Measurements from ENCODE around the gene INF2. TPM values are rescaled to one million over a fixed set of nuclear protein-coding genes. Genes with fewer than 3 reads are reported as not detected.

The INF2 gene
- total and polyA plus RNA-seq, 9 of the 15 experiments (the other 6 are each of a cell fraction or from before 2014, with no cell fraction given) = 0.56 to 31.3 (median 7.8) TPM

GRCh38 chr14:104725772-104726548 lies 36.5 kb downstream of the INF2 start:
- no peak for DNase-seq (ENCODE audit: extremely low read depth in 1 of 4, low spot score in 3 of 4)
- no peaks in the 10 kb centered on the region for H3K36me3 ChIP-seq (ENCODE audit: control insufficient read depth, insufficient read depth, low read length)
- no peak for FAIRE-seq
- BruUV-seq (replicated peaks) = no TSS peak
- no peak overlapping the region; the same call in 1 of the 2 replicates for H3K4me3 ChIP-seq
- H2AFZ ChIP-seq (ENCODE audit: low read depth, low read length) = no peak overlapping the region
- H3K27ac ChIP-seq (ENCODE audit: extremely low read depth, low read depth, low read length) = no peak overlapping the region
- 0 out of 4 replicates have a peak, but pooled peaks of 1 of the 2 experiments have one; percentile 3 for TF ChIP-seq MAZ (CRISPR knock-in tag; conservative IDR thresholded peaks at IDR 0.05 in 1 of 2, IDR thresholded peaks at IDR 0.05 in 1 of 2)
- no peak for TF ChIP-seq FOXK2 (conservative IDR thresholded peaks at IDR 0.05 in 1 of 2, IDR thresholded peaks at IDR 0.05 in 1 of 2; ENCODE audit: low read depth in 2 of 2)
- no peak for TF ChIP-seq PRPF4 (IDR thresholded peaks at IDR 0.05; ENCODE audit: insufficient read depth, low read depth, low read length, poor library complexity, severe bottlenecking)
- TF ChIP-seq ZNF449 (CRISPR knock-in tag; IDR thresholded peaks at IDR 0.05) = no peak
- TF ChIP-seq, protein P1, sequence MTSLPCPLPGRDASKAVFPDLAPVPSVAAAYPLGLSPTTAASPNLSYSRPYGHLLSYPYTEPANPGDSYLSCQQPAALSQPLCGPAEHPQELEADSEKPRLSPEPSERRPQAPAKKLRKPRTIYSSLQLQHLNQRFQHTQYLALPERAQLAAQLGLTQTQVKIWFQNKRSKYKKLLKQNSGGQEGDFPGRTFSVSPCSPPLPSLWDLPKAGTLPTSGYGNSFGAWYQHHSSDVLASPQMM (CRISPR knock-in tag; IDR thresholded peaks at IDR 0.05) = no peak
- no peak for TF ChIP-seq ZNF253 (CRISPR knock-in tag; conservative IDR thresholded peaks at IDR 0.05)
- TF ChIP-seq KDM5B (IDR thresholded peaks at IDR 0.05; ENCODE audit: insufficient replicate concordance, low read depth, low read length) = no peak
- 0 out of 2 replicates have a peak, but pooled peaks have one; percentile 29 for TF ChIP-seq SP1 (CRISPR knock-in tag; IDR thresholded peaks at IDR 0.05)
- TF ChIP-seq, protein P2, sequence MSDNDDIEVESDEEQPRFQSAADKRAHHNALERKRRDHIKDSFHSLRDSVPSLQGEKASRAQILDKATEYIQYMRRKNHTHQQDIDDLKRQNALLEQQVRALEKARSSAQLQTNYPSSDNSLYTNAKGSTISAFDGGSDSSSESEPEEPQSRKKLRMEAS (CRISPR knock-in tag; IDR thresholded peaks at IDR 0.05) = 0 out of 2 replicates have a peak, but pooled peaks have one; percentile 4
- TF ChIP-seq MIER1 (IDR thresholded peaks at IDR 0.05; ENCODE audit: low read depth) = no peak
- TF ChIP-seq FOS (IDR thresholded peaks at IDR 0.05; ENCODE audit: extremely low read depth, insufficient read length) = no peak
- TF ChIP-seq ZC3H8 (IDR thresholded peaks at IDR 0.05) = no peak
- TF ChIP-seq YY1 (IDR thresholded peaks at IDR 0.05; ENCODE audit: borderline replicate concordance in 1 of 3, control insufficient read depth in 1 of 3, extremely low read depth in 1 of 3, insufficient read depth in 3 of 3, insufficient read length in 1 of 3, insufficient replicate concordance in 2 of 3, low read depth in 1 of 3, low read length in 2 of 3) = no peak
- no peak for TF ChIP-seq E2F3 (CRISPR knock-in tag; IDR thresholded peaks at IDR 0.05)
- 0 out of 6 replicates have a peak, but pooled peaks of 1 of the 3 experiments have one; percentile 1 for TF ChIP-seq CTCF (IDR thresholded peaks at IDR 0.05 in 2 of 3, conservative IDR thresholded peaks at IDR 0.05 in 1 of 3; ENCODE audit: insufficient read depth in 2 of 3, low read depth in 1 of 3, low read length in 3 of 3)
- TF ChIP-seq MCM3 (IDR thresholded peaks at IDR 0.05) = no peak
- POLR2A ChIA-PET = interaction anchor here (0.8 to 1.0 kb wide), 2 partner anchors 20 to 27 kb away, joined by 3 read pairs; partner anchors contain the start of gene SIVA1
- H3K9ac ChIP-seq (ENCODE audit: insufficient read depth in 1 of 2, low read depth in 2 of 2, low read length in 2 of 2) = peak overlapping the region in 1 of 2 experiments; percentile 94; a peak in 2 of 4 replicates
- peaks cover 4% of the 10 kb centered on the region for H3K9me1 ChIP-seq (ENCODE audit: control insufficient read depth, insufficient read depth, low read length)
- H3K27me3 ChIP-seq (ENCODE audit: control insufficient read depth in 2 of 2, insufficient read depth in 2 of 2, low read length in 2 of 2) = no peaks in the 10 kb centered on the region
- no peaks in the 10 kb centered on the region for H4K20me1 ChIP-seq (replicated peaks; ENCODE audit: control insufficient read depth, insufficient read depth, low read length)
- H3K79me2 ChIP-seq (ENCODE audit: control insufficient read depth, insufficient read depth, low read length) = peaks cover 16% of the 10 kb centered on the region
- no peaks in the 10 kb centered on the region for H3K9me3 ChIP-seq (replicated peaks; ENCODE audit: control insufficient read depth, insufficient read depth, low read depth, low read length)
- CTCF ChIA-PET (ENCODE audit: low intra/inter-chr PET ratio) = no interaction called here
- 83% methylated on average over 8 of the region's 25 CpGs for WGBS (ENCODE audit: insufficient coverage, low coverage, missing lambda C conversion rate)
- intact Hi-C loops (cut with micrococcal nuclease) (no loop called here), in situ Hi-C loops (cut with MboI) (no loop called here)
- peak overlapping the region; percentile 76; the same call in 1 of the 2 replicates for H3K4me2 ChIP-seq (ENCODE audit: insufficient read depth, low read length)
- H3K4me1 ChIP-seq (replicated peaks in 1 of 2; ENCODE audit: control insufficient read depth in 2 of 2, insufficient read depth in 2 of 2, low read length in 2 of 2) = peaks cover 16 to 83% of the 10 kb centered on the region in 2 experiments
- ATAC-seq = no peak

Data from K562 (cell line).